GM11168 (cell line): ENCODE measurements around the gene XPA.
"Not testable (repeated sequence)": the region's sequence is repeated elsewhere in the genome, so short reads cannot be mapped to it uniquely, and the experiment has no call there.

Experiments used
- in situ Hi-C: fragments of 300-500 bp; cut with MboI; formaldehyde crosslinking; loops from one replicate; pipeline ENCODE4 v1.12.0; 2022; ENCODE audit warnings: low sequenced_read_pairs; ENCODE audit not compliant: unreplicated experiment

The XPA gene

DNA sequence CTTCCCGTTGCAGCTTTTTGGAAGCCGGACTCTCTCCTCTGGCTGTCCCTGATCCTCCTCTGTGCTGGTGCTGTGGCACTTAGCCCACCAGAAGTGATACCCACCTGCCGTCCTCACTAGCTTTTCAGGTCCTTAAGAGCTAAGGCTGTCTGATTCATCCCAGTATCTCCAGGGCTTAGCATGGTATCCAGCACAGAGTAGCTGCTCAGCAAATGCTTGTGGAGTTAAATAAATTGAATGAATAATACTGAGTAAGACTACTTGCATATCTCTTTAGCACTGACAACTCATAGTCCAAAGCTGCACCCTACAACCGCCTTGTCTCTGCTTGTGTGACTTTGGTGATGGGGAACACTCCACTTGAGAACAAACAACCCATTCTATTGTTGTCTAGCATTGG lies 7.7 kb upstream of the XPA start:
- in situ Hi-C loops: no loop called here

- in situ Hi-C loops: no loop called here
Measured at GRCh38 chr9:97704345-97704677, 7.2 kb upstream of the XPA start.

DNA sequence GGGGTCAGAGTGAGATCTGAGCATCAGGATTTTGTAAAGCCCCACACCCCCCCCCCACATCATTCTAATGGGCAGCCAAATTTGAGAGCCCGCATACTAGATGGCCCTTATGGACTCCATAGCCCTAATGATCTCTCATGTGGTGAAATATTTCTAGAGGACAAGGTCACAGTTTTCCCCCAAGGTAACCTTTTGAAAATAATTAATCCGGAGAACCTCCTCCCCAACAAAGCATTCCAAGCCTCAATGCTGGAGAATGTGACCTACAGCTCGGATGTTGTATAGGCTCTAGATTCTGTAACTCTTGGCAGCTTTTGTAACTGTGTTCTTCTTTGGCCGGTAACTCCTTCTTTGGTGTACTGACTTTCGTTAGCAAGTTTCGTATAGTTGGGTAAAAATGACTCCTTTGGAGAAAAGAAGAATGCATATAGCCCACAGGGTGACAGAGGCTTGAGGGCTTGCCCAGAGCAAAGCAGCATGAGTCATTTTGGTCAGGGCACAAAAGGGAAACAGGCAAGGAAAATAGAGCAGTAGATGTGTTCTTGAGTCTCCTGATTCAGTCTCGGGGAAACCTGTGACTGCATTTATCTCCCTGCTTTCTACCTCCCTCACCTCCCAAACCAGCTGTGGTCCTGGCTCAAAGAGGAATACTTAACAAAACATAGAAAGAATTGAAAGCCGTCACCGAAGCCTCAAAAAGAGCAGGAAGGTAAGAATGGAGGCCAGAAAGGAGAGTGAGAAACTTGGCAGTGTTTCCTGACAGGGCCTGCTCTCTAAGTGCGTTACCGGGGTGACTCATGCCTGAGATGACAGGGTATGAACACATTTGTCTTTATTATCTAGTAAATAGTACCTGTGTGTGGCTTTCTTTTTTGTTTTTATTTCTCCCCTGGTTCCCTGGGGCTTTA lies 6.6 kb upstream of the XPA start:
- in situ Hi-C loops: no loop called here

- in situ Hi-C loops: not testable (repeated sequence)
Measured at GRCh38 chr9:97699824-97700223, 2.7 kb upstream of the XPA start.

DNA sequence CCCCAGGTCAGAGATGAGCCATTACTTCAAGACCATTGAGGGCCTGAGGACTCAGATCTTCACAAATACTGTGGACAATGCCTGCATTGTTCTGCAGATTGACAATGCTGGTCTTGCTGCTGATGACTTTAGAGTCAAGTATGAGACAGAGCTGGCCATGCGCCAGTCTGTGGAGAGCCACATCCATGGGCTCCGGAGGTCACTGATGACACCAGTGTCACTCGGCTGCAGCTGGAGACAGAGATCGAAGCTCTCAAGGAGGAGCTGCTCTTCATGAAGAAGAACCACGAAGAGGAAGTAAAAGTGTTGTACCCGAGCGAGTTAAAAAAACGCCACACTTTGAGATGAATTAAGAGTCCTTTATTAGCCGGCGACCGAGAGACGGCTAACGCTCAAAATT lies 2.1 kb upstream of the XPA start:
- in situ Hi-C loops: not testable (repeated sequence)

DNA sequence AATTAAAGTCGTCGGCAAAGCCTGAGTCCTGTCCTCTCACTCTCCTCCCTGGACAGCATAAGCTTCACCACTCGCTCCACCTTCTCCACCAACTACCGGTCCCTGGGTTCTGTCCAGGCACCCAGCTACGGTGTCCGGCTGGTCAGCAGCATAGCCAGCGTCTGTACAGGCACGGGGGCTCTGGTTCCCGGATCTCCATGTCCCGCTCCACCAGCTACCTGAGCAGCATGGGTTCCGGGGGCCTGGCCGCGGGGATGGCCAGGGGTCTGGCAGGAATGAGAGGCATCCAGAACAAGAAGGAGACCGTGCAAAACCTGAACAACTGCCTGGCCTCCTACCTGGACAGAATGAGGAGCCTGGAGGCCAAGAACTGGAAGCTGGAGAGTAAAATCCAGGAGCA lies 1.7 kb upstream of the XPA start:
- in situ Hi-C loops: no loop called here

DNA sequence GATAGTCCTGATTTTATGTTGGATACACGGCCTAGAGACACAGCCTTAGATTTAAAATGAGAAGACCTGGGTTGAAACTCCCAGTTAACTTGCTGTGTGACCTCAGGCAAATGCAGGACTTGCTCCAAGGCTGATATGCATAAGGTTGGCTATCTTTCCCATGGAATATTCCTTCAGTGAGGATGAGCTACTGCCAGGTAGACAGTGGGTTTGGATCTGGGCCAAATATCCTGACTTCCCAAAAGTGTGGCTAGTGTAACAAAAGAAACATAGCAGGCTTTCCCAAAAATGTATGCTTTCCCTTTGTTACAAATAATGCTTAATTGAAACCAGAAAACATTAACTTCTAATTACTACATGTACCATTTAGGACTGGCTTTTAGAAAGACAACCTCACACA lies 697 bp upstream of the XPA start:
- in situ Hi-C loops: no loop called here

DNA sequence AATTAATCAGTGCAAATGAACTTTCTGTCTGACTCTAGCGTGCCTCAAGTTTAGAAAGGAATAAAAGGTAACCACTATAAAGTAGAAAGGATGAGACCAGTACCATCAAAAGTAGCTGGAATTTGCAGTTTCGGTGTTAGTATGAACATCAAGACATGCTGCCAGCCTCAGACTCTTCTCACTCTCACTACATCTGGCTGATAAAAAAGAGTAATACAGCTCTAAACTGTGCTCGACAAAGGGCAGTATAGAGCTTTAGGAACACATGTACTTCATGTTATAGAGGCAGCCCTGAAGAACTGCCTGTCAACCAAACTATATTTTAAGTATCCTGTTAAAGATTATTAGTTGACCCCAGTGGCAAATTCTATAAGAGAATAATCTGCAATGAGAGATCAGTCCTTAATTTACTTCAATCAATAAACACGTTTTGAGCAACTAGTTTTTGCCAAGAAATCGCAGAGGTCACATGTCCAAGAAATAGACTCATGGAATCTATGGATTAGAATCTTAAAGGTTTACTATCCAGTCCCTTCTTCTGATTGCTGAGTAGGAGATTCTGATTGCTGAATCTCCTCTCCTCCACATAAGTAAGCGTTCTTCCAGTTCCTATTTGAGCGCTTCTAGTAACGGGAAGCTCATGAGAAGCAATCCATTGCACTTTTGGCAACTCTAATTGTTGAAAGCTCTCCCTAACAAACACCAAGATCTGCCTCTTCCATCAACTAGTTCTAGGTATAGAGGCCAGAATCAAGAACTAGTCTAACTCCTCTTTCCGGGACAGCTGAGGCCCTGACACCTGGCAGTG lies 941 bp downstream of the XPA start:
- in situ Hi-C loops: no loop called here

- in situ Hi-C loops: no loop called here
Measured at GRCh38 chr9:97695390-97695789, 1.8 kb downstream of the XPA start.

- in situ Hi-C loops: no loop called here
Measured at GRCh38 chr9:97694769-97695168, 2.4 kb downstream of the XPA start.

DNA sequence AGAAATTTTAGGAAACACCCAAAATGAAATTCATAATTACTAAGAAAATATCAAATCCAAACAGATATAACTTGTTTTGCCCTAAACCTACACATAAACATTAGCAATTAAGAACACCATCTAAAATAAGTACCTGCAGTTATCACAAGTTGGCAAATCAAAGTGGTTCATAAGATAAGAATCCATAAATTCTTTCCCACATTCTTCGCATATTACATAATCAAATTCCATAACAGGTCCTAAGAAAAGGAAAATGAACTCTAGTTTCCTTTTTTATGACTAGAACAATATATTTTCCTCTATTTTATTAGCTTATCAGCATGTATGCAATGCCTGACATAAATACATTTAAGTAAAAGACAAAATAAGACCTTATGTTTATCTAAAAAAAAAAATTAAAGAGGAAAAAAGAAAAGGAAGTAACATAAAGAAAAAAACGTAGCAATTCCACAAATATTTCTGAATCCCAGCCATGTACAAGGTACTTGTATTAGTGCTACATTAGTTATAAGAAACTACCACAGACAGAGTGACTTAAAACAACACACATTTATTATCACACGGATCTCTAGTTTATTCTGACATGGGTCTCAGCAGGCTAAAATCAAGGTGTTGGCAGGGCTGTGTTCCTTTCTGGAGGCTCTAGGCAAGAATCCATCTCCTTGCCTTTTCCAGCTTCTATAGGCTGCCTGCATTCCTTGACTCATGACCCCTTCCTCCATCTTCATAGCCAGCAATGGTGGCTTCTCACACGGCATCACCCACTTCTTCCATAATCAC lies 7.5 kb downstream of the XPA start:
- in situ Hi-C loops: no loop called here

GRCh38 chr9:97688654-97689053 lies 8.5 kb downstream of the XPA start:
- in situ Hi-C loops: no loop called here

DNA sequence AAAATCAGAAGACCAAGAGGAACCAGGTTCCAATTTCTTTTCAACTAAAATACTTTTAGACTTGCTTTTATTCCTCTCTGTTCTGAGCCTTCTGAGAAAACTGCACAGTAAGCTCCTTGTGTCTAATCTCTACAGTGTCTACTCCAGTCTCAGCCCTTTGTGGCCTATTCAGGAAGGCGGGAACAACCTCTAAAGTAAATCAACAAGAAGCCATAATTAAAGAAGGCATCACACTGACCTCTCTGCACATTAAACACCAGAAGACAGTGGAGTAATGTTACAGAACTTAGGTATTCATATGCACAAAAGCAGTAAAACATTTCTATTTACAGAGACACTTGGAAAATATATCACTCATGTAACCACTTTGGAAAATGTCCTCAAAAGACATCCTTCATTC lies 14.9 kb downstream of the XPA start:
- in situ Hi-C loops: no loop called here

DNA sequence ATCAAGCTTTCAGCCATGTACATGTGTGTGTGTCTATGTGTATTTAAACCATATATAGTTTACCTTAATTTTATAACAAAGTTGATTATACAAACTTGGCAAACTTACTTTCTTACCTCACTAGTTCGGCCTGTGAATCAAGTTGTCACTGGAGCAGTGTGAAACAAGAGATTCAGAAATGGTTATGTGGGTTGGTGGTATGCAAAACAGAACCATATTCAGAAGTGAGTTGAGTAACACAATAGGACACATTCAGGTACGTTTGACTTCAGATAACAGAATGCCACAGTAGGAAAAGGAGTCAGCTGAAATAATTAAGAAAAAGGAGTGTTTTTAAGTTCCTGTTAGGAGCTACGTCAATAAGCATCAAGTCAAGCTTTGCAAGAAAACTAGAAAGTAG lies 21.5 kb downstream of the XPA start:
- in situ Hi-C loops: no loop called here

DNA sequence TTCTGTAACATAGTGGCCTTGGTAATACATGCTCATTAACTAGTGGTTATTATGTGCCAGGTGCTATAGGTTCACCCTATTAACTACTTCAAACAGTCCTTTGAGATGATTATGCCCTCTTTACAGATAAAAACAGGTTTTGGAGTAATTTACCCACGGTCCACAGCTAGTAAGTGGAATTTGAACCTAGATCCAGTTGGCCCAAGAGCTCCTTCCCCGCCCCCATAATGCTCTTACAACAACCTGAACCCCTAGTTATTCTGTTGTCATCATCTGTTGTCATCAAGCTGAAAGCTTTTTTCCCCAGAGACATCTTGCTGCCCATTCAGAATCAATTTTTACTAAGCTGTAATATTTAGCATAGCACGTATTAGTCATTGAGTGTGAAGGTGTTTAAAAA lies 23.2 kb downstream of the XPA start:
- in situ Hi-C loops: no loop called here

DNA sequence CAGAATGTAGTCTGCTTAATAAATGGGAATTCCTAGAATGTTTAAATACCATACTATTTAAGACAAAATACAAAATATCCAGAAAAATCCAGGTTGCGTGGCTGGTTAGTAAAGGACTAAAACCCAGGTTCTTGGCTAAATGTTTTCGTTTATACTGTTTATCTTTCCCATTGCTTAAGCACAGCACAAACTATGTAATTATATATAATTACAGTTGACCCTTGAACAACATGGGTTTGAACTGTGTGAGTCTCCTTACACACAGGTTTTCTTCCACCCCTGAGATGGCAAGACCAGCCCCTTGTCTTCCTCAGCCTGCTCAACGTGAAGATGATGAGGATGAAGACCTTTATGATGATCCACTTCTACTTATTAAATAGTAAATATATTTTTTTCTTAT lies 24.7 kb downstream of the XPA start:
- in situ Hi-C loops: no loop called here

- in situ Hi-C loops: no loop called here
Measured at GRCh38 chr9:97670586-97670985, 26.6 kb downstream of the XPA start.

DNA sequence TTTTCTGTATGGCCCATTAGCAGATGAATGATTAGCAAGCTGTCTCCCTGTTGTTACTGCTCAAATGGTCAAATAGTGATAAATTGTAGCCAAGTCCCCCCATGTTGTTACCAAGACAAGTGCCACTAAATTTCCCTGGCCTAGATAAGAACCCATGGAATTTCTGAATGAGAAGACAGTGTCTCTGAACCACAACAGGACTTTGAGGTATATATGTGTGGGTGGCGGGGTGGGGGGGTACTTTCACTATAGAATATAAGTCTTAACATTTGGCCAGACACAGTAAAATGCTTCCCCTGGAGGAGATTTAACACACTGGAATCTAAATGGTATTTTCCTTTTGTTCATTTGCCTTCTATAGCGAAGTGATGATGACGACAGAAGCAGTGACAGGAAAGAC lies 28.7 kb downstream of the XPA start:
- in situ Hi-C loops: no loop called here

GRCh38 chr9:97666907-97667686 lies 30.0 kb downstream of the XPA start:
- in situ Hi-C loops: no loop called here

- in situ Hi-C loops: no loop called here
Measured at GRCh38 chr9:97665742-97666141, 31.4 kb downstream of the XPA start.
